Measurements from ENCODE around the gene PTGER4.

PTGER4 gene

DNA sequence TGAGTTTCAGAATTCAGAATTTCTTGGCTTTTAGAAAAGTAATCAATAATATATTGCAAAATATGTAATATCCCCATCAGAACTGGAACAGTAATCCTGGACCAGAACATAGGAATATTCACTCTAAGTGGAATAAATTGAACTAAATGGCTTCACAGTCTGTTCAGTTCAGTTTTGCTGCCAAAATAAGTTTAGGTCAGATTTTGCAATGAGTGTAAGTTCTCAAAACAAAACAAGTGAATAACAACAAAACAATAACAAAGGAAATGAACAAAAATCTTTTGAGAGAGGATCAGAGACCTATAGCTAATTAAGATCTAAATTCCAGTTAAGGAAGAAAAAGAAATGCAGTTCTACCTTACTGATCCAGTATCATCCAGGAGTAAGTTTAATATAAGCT is 9.3 kb downstream of the PTGER4 start:
- peaks cover 100% of the 10 kb centered on the region for H3K36me3 ChIP-seq (ENCODE audit: insufficient read depth, low read length)
- peak overlapping the region; percentile 67; the same call in 1 of the 2 replicates for H3K27ac ChIP-seq (ENCODE audit: low read length)
- ATAC-seq (ENCODE audit: insufficient read depth, low read depth) (no peak), DNase-seq (no peak)
- peaks cover 100% of the 10 kb centered on the region for H3K79me2 ChIP-seq (ENCODE audit: insufficient read depth, low read length)
- peaks cover 86% of the 10 kb centered on the region for H4K20me1 ChIP-seq (ENCODE audit: insufficient read depth, low read length)
- H3K4me2 ChIP-seq (ENCODE audit: insufficient read depth, low read length), result peak overlapping the region; percentile 65
- TF ChIP-seq, protein P1, sequence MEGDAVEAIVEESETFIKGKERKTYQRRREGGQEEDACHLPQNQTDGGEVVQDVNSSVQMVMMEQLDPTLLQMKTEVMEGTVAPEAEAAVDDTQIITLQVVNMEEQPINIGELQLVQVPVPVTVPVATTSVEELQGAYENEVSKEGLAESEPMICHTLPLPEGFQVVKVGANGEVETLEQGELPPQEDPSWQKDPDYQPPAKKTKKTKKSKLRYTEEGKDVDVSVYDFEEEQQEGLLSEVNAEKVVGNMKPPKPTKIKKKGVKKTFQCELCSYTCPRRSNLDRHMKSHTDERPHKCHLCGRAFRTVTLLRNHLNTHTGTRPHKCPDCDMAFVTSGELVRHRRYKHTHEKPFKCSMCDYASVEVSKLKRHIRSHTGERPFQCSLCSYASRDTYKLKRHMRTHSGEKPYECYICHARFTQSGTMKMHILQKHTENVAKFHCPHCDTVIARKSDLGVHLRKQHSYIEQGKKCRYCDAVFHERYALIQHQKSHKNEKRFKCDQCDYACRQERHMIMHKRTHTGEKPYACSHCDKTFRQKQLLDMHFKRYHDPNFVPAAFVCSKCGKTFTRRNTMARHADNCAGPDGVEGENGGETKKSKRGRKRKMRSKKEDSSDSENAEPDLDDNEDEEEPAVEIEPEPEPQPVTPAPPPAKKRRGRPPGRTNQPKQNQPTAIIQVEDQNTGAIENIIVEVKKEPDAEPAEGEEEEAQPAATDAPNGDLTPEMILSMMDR (IDR thresholded peaks at IDR 0.05; ENCODE audit: borderline replicate concordance, extremely low read depth, low read length, poor library complexity, severe bottlenecking), result no peak
- TF ChIP-seq EZH2 (IDR thresholded peaks at IDR 0.05; ENCODE audit: borderline replicate concordance, low read depth, low read length, severe bottlenecking), result no peak
- H3K9ac ChIP-seq (ENCODE audit: low read depth, low read length), result peak overlapping the region; percentile 89
- peaks cover 73% of the 10 kb centered on the region for H3K4me1 ChIP-seq (ENCODE audit: insufficient read depth, low read length)
- H2AFZ ChIP-seq (ENCODE audit: low read depth, low read length), result no peak overlapping the region
- H3K4me3 ChIP-seq (ENCODE audit: low read depth in 1 of 2, low read length in 2 of 2), result peak overlapping the region; percentile 95 to 96; a peak in 3 of 4 replicates
- no peaks in the 10 kb centered on the region for H3K9me3 ChIP-seq (ENCODE audit: insufficient read depth, low read length, severe bottlenecking)
- H3K27me3 ChIP-seq (ENCODE audit: insufficient read depth, low read length, poor library complexity), result no peaks in the 10 kb centered on the region

DNA sequence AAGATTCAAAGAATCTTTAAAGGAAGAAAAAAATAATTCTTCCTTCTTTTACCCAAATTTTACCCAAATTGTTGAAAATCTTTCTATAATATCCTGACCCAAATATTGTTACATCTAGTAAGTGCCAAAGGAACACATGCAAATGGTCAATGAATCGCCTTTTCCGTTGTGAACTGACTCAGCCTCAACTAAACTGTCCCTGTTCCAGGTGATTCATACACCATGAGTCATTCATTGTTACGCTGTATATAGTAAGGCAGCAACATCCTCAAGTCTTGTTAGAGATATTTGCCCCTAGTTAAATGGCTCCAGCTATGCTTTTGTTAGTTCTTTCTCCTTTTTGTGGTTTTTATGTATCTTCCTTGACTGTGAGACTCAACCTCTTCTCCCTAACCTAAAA is 9.7 kb downstream of the PTGER4 start:
- peaks cover 70% of the 10 kb centered on the region for H3K4me1 ChIP-seq (ENCODE audit: insufficient read depth, low read length)
- H3K36me3 ChIP-seq (ENCODE audit: insufficient read depth, low read length), result peaks cover 100% of the 10 kb centered on the region
- H3K27me3 ChIP-seq (ENCODE audit: insufficient read depth, low read length, poor library complexity), result no peaks in the 10 kb centered on the region
- ATAC-seq (ENCODE audit: insufficient read depth, low read depth), result no peak
- peak overlapping the region in 1 of 2 experiments; percentile 95; a peak in 2 of 4 replicates for H3K4me3 ChIP-seq (ENCODE audit: low read depth in 1 of 2, low read length in 2 of 2)
- H3K79me2 ChIP-seq (ENCODE audit: insufficient read depth, low read length), result peaks cover 100% of the 10 kb centered on the region
- TF ChIP-seq, protein P1 (IDR thresholded peaks at IDR 0.05; ENCODE audit: borderline replicate concordance, extremely low read depth, low read length, poor library complexity, severe bottlenecking), result no peak
- TF ChIP-seq EZH2 (IDR thresholded peaks at IDR 0.05; ENCODE audit: borderline replicate concordance, low read depth, low read length, severe bottlenecking), result no peak
- peaks cover 86% of the 10 kb centered on the region for H4K20me1 ChIP-seq (ENCODE audit: insufficient read depth, low read length)
- H3K9me3 ChIP-seq (ENCODE audit: insufficient read depth, low read length, severe bottlenecking), result no peaks in the 10 kb centered on the region
- peak overlapping the region; percentile 65; the same call in 1 of the 2 replicates for H3K4me2 ChIP-seq (ENCODE audit: insufficient read depth, low read length)
- no peak overlapping the region for H2AFZ ChIP-seq (ENCODE audit: low read depth, low read length)
- no peak for DNase-seq
- peak overlapping the region; percentile 89 for H3K9ac ChIP-seq (ENCODE audit: low read depth, low read length)
- no peak overlapping the region for H3K27ac ChIP-seq (ENCODE audit: low read length)

DNA sequence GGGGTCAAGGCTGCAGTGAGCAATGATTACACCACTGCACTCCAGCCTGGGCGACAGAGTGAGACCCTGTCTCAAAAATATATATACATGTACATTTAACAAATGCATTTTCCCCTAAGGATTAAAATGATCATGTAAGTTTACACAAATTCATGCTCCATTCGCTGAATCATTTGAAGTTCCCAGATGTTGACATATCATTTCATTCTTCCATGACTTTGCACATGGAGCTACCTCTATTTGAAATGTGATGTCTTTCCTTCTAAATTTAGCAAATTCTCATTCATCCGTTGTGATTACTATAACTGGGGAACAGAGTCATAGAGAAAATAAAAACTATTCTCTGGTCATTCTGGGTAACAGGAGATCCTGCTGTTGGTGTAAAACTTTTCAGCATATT is 10.6 kb downstream of the PTGER4 start:
- Histone ChIP-seq H3K36me3 (ENCODE audit: insufficient read depth, low read length) (peaks cover 98% of the 10 kb centered on the region), H3K4me3 (ENCODE audit: low read depth in 1 of 2, low read length in 2 of 2) (peak overlapping the region in 1 of 2 experiments; percentile 45; a peak in 1 of 4 replicates), H2AFZ (ENCODE audit: low read depth, low read length) (no peak overlapping the region), H3K27ac (ENCODE audit: low read length) (no peak overlapping the region; the same call in 1 of the 2 replicates), H3K9ac (ENCODE audit: low read depth, low read length) (no peak overlapping the region), H3K27me3 (ENCODE audit: insufficient read depth, low read length, poor library complexity) (no peaks in the 10 kb centered on the region), H3K4me1 (ENCODE audit: insufficient read depth, low read length) (peaks cover 61% of the 10 kb centered on the region), H3K4me2 (ENCODE audit: insufficient read depth, low read length) (peak overlapping the region; percentile 65), H4K20me1 (ENCODE audit: insufficient read depth, low read length) (peaks cover 82% of the 10 kb centered on the region), H3K79me2 (ENCODE audit: insufficient read depth, low read length) (peaks cover 99% of the 10 kb centered on the region), H3K9me3 (ENCODE audit: insufficient read depth, low read length, severe bottlenecking) (no peaks in the 10 kb centered on the region)
- ATAC-seq (ENCODE audit: insufficient read depth, low read depth), result no peak
- TF ChIP-seq EZH2 (IDR thresholded peaks at IDR 0.05; ENCODE audit: borderline replicate concordance, low read depth, low read length, severe bottlenecking), result no peak
- TF ChIP-seq, protein P1 (IDR thresholded peaks at IDR 0.05; ENCODE audit: borderline replicate concordance, extremely low read depth, low read length, poor library complexity, severe bottlenecking), result no peak
- DNase-seq, result no peak
